Type B pancreatic cell (in vitro differentiated cells): Measurements from ENCODE around the gene FAM50B. TPM values are rescaled to one million over a fixed set of nuclear protein-coding genes. Genes with fewer than 3 reads are reported as not detected.

Experiments used
- DNase-seq: peaks from one replicate; pipeline ENCODE4 v3.0.0; 2021; ENCODE audit warnings: mixed read lengths; ENCODE audit not compliant: unreplicated experiment; ENCODE audit errors: extremely low spot score
- H3K27ac Mint-ChIP-seq: 2 replicates; pipeline ENCODE4 v1.8.0; 2021; ENCODE audit warnings: mild to moderate bottlenecking, mixed read lengths
- H3K27me3 Mint-ChIP-seq: 2 replicates; pipeline ENCODE4 v1.8.0; 2021; ENCODE audit warnings: mixed read lengths
- H3K36me3 Mint-ChIP-seq: 2 replicates; pipeline ENCODE4 v1.8.0; 2021; ENCODE audit warnings: mixed read lengths
- H3K4me1 Mint-ChIP-seq: one replicate; pipeline ENCODE4 v1.8.0; 2021; ENCODE audit warnings: mixed read lengths; ENCODE audit not compliant: unreplicated experiment
- H3K4me3 Mint-ChIP-seq: 2 replicates; pipeline ENCODE4 v1.8.0; 2021; ENCODE audit warnings: mild to moderate bottlenecking, mixed read lengths
- H3K9me3 Mint-ChIP-seq: 2 replicates; pipeline ENCODE4 v1.8.0; 2021; ENCODE audit warnings: mixed read lengths
- total RNA-seq: library from RNA; stranded (reverse); gene quantifications from 2 replicates; pipeline ENCODE4 v1.2.1, GENCODE V29; 2021; ENCODE audit warnings: low replicate concordance
- TF ChIP-seq, protein P1 (sequence below): fragments of 200-600 bp; sonication (generic); conservative IDR thresholded peaks from 2 replicates; pipeline ENCODE4 v1.5.0; 2021; ENCODE audit warnings: antibody characterized with exemption, mild to moderate bottlenecking

The FAM50B gene
- total RNA-seq, 1 donor from 2014 or later, result 1.8 TPM

DNA sequence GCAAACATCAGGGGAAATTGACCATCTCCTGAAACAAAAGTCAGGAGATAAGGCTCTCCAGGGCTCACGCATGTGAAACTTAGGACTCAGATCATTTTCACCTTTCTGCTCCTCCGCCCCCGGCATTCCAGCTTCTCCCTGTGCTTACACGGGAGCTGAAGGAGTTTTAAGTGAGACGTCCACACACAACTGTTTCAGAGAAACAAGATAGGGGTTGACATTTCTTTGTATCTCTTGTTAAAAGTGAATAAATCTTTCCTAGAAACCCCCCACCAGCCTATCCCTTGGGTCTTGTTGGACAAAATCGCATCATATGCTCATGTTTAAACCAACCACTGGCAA is 46.1 kb downstream of the FAM50B start:
- DNase-seq, result no peak
- Mint-ChIP-seq H3K27me3 (no peaks in the 10 kb centered on the region), H3K4me1 (peaks cover 26% of the 10 kb centered on the region), H3K27ac (no peak overlapping the region), H3K9me3 (no peaks in the 10 kb centered on the region), H3K4me3 (no peak overlapping the region), H3K36me3 (no peaks in the 10 kb centered on the region)
- TF ChIP-seq, protein P1, sequence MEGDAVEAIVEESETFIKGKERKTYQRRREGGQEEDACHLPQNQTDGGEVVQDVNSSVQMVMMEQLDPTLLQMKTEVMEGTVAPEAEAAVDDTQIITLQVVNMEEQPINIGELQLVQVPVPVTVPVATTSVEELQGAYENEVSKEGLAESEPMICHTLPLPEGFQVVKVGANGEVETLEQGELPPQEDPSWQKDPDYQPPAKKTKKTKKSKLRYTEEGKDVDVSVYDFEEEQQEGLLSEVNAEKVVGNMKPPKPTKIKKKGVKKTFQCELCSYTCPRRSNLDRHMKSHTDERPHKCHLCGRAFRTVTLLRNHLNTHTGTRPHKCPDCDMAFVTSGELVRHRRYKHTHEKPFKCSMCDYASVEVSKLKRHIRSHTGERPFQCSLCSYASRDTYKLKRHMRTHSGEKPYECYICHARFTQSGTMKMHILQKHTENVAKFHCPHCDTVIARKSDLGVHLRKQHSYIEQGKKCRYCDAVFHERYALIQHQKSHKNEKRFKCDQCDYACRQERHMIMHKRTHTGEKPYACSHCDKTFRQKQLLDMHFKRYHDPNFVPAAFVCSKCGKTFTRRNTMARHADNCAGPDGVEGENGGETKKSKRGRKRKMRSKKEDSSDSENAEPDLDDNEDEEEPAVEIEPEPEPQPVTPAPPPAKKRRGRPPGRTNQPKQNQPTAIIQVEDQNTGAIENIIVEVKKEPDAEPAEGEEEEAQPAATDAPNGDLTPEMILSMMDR, result no peak

DNA sequence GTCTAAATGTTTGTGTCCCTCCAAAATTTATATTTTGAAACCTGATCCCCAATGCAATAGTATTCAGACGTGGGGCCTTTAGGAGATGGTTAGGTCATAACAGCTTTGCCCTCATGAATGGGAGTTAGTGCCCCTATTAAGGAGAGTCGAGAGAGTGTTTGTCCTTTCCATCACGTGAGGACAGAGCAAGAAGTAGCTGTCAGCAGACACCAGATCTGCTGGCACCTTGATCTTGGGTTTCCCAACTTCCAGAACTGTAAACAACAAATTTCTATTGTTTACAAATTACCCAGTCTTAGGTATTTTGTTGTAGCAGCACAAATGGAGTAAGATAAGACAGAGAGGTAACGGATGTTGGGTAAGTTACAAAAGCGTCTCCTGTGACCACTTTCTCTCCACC is 46.6 kb downstream of the FAM50B start:
- no peaks in the 10 kb centered on the region for H3K9me3 Mint-ChIP-seq
- DNase-seq, result no peak
- peaks cover 27% of the 10 kb centered on the region for H3K4me1 Mint-ChIP-seq
- no peaks in the 10 kb centered on the region for H3K27me3 Mint-ChIP-seq
- H3K4me3 Mint-ChIP-seq, result no peak overlapping the region
- H3K27ac Mint-ChIP-seq, result no peak overlapping the region
- TF ChIP-seq, protein P1, result no peak
- H3K36me3 Mint-ChIP-seq, result no peaks in the 10 kb centered on the region

DNA sequence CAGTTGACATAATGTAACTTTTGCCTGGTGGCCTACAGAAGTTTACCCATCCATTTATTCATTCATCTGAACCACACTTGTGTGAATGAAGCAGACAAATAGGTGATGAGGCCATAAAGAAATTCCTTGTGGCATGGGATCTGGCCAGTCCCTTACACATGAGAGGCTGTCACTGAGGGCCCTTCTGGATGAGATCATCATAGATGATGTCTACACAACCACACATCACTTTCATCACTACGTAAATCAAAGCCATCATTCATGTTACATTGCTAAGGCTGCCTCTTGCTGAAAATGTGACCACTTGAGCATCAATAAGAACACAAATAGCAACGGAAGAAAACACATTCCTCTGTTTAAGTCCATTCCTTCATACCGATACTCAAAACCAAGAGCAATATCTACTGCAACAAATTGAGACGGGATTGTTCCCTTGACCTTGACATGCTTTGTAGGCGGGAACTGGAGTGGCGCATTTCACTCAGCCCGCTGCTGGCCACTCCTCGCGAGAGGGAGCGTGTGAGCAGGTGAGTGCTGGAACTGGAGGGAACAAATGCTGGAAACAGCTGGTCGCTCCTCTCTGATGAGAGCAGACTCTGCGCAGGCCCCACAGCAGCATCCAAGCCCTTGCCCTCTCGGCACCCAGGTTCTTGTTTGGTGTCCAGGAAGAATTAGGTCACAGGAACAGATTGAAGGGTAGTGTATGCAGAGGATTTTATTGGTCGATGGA is 49.3 kb downstream of the FAM50B start:
- no peak overlapping the region for H3K4me3 Mint-ChIP-seq
- H3K4me1 Mint-ChIP-seq, result peaks cover 19% of the 10 kb centered on the region
- no peaks in the 10 kb centered on the region for H3K36me3 Mint-ChIP-seq
- no peak for DNase-seq
- no peak overlapping the region for H3K27ac Mint-ChIP-seq
- H3K27me3 Mint-ChIP-seq, result no peaks in the 10 kb centered on the region
- TF ChIP-seq, protein P1, result no peak
- no peaks in the 10 kb centered on the region for H3K9me3 Mint-ChIP-seq

DNA sequence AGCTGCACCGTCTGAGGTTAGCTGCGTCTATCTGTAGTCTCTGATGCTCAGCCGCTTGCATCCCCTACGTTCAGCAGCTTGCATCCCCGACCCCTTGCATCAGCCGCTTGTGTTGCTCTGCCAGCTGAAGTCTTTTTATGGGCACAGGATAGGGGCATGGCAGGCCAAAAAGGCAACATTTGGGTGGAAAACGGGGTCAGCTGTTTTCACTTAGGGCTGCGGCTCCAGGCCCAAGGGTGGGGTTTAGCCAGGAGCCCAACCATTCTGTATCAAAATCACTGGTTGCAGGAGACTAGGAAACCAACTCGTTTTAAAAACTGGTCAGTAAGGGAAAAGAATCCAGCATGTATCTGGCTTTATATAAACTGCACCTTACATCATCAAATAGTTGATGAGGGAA is 49.9 kb downstream of the FAM50B start:
- no peak for DNase-seq
- H3K36me3 Mint-ChIP-seq, result no peaks in the 10 kb centered on the region
- H3K9me3 Mint-ChIP-seq, result no peaks in the 10 kb centered on the region
- H3K27ac Mint-ChIP-seq, result no peak overlapping the region
- H3K4me3 Mint-ChIP-seq, result no peak overlapping the region
- TF ChIP-seq, protein P1, result no peak
- H3K4me1 Mint-ChIP-seq, result peaks cover 19% of the 10 kb centered on the region
- H3K27me3 Mint-ChIP-seq, result no peaks in the 10 kb centered on the region

DNA sequence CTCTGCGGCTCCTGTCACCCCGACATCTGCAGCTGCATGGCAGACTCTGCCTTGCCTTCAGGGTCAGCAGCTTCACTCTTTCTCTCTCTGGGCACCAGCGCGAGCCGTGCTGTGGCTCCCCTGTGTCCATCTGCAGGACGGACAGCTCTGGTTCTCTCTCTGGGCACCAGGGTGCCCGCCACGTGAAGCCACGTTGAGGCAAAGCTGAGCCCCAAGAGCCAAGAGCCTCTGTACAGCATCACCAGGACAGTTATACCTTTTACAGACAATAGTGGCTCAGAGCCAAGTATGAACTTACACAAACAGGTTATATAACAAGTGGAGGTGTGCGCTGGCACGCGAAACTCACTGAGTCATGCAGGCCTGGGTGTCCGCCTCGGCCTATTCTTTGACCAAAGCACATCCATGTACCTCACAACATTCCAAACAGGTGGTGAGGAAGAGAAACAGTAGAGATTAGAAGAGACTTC is 50.8 kb downstream of the FAM50B start:
- TF ChIP-seq, protein P1, result no peak
- Mint-ChIP-seq H3K9me3 (no peaks in the 10 kb centered on the region), H3K27me3 (no peaks in the 10 kb centered on the region), H3K4me1 (peaks cover 14% of the 10 kb centered on the region), H3K27ac (no peak overlapping the region), H3K36me3 (no peaks in the 10 kb centered on the region), H3K4me3 (no peak overlapping the region)
- DNase-seq, result no peak

Other genes starting within 250 kb of the FAM50B start
- 23.6 and 57.2 TPM in 2 replicates for gene PXDC1, start 97.7 kb upstream of the FAM50B start, total RNA-seq
- not detected in 2 replicates for gene FAM217A, start 229.8 kb downstream of the FAM50B start, total RNA-seq